Inferior parietal cortex (tissue), 1 donor: ENCODE measurements around the gene ACTR3C.
"Not testable (repeated sequence)": the region's sequence is repeated elsewhere in the genome, so short reads cannot be mapped to it uniquely, and the experiment has no call there.

Experiments
- DNase-seq: peaks from one replicate; pipeline ENCODE4 v3.0.0-alpha.2; 2016; ENCODE audit errors: extremely low spot score

Gene ACTR3C

GRCh38 chr7:150336746-150337145, 13.4 kb upstream of the ACTR3C start:
- no peak for DNase-seq

- DNase-seq: no peak
These were observed 12.4 kb upstream of the ACTR3C start for GRCh38 chr7:150335774-150336112.

GRCh38 chr7:150335108-150335773, 11.9 kb upstream of the ACTR3C start:
- DNase-seq: no peak

- no peak for DNase-seq
These were observed 10.8 kb upstream of the ACTR3C start for GRCh38 chr7:150334108-150334507.

- no peak for DNase-seq
These were observed 10.3 kb upstream of the ACTR3C start for GRCh38 chr7:150333659-150334058.

GRCh38 chr7:150332852-150333635, 9.7 kb upstream of the ACTR3C start:
- DNase-seq: no peak

GRCh38 chr7:150330211-150330885, 7.0 kb upstream of the ACTR3C start:
- DNase-seq: no peak

- no peak for DNase-seq
These were observed 6.2 kb upstream of the ACTR3C start for GRCh38 chr7:150329331-150330120.

- DNase-seq: no peak
These were observed 4.0 kb upstream of the ACTR3C start for GRCh38 chr7:150327308-150327707.

GRCh38 chr7:150326657-150327268, 3.4 kb upstream of the ACTR3C start:
- no peak for DNase-seq

- no peak for DNase-seq
These were observed 2.6 kb upstream of the ACTR3C start for GRCh38 chr7:150325901-150326300.

GRCh38 chr7:150325110-150325611, 1.8 kb upstream of the ACTR3C start:
- no peak for DNase-seq

GRCh38 chr7:150324373-150324961, 1.1 kb upstream of the ACTR3C start:
- no peak for DNase-seq

- peak; percentile 30 for DNase-seq
These were observed 482 bp upstream of the ACTR3C start for GRCh38 chr7:150323682-150324372.

GRCh38 chr7:150322114-150322832, 1.1 kb downstream of the ACTR3C start:
- peak; percentile 31 for DNase-seq

GRCh38 chr7:150321788-150322113, 1.6 kb downstream of the ACTR3C start:
- DNase-seq: no peak

GRCh38 chr7:150317748-150318444, 5.4 kb downstream of the ACTR3C start:
- DNase-seq: no peak

GRCh38 chr7:150316987-150317386, 6.4 kb downstream of the ACTR3C start:
- not testable (repeated sequence) for DNase-seq

GRCh38 chr7:150314639-150315239, 8.6 kb downstream of the ACTR3C start:
- no peak for DNase-seq
